Trophoblast cell (in vitro differentiated cells and primary cell): Measurements from ENCODE around the gene SAMD4B.

Experiments
- DNase-seq, 2 donors: peaks; one replicate each; pipeline ENCODE4 v3.0.0-alpha.2; 2016
- H2AFZ ChIP-seq: 2 replicates; pipeline ENCODE4 v1.6.1; 2013; ENCODE audit warnings: low read length, moderate library complexity, mild to moderate bottlenecking; ENCODE audit not compliant: insufficient read depth, poor library complexity
- H2AK5ac ChIP-seq: 2 replicates; pipeline ENCODE4 v1.6.1; 2013; ENCODE audit warnings: mild to moderate bottlenecking, low read length
- H2BK120ac ChIP-seq: 2 replicates; pipeline ENCODE4 v1.6.1; 2013; ENCODE audit warnings: low read length, mild to moderate bottlenecking, moderate library complexity; ENCODE audit not compliant: insufficient read depth, poor library complexity
- H2BK12ac ChIP-seq: 2 replicates; pipeline ENCODE4 v1.6.1; 2013; ENCODE audit warnings: mild to moderate bottlenecking, low read length, moderate library complexity
- H2BK5ac ChIP-seq: 2 replicates; pipeline ENCODE4 v1.6.1; 2013; ENCODE audit warnings: low read length, low read depth, moderate library complexity, mild to moderate bottlenecking; ENCODE audit not compliant: poor library complexity
- H3K14ac ChIP-seq: 2 replicates; pipeline ENCODE4 v1.6.1; 2013; ENCODE audit warnings: mild to moderate bottlenecking, low read length
- H3K18ac ChIP-seq: 2 replicates; pipeline ENCODE4 v1.6.1; 2013; ENCODE audit warnings: mild to moderate bottlenecking, low read length
- H3K23ac ChIP-seq: 2 replicates; pipeline ENCODE4 v1.6.1; 2013; ENCODE audit warnings: low read length
- H3K27ac ChIP-seq: 2 replicates; pipeline ENCODE4 v1.5.1; 2013; ENCODE audit warnings: low read depth, mild to moderate bottlenecking, inconsistent platforms, low read length, moderate library complexity
- H3K27me3 ChIP-seq: 2 replicates; pipeline ENCODE4 v1.6.1; 2013; ENCODE audit warnings: inconsistent platforms, mild to moderate bottlenecking, low read length, moderate library complexity; ENCODE audit not compliant: insufficient read depth
- H3K36me3 ChIP-seq, 2 experiments: 1 replicate in 1 of 2; 2 replicates in 1 of 2; pipeline ENCODE4 v1.6.1; 2013; ENCODE audit warnings: low read length in 2 of 2, mild to moderate bottlenecking in 2 of 2, moderate library complexity in 1 of 2; ENCODE audit not compliant: insufficient read depth in 2 of 2, control insufficient read depth in 1 of 2
- H3K4ac ChIP-seq: 2 replicates; pipeline ENCODE4 v1.6.1; 2013; ENCODE audit warnings: low read depth, mild to moderate bottlenecking, low read length, moderate library complexity
- H3K4me1 ChIP-seq, 2 experiments: 1 replicate in 1 of 2; 2 replicates in 1 of 2; pipeline ENCODE4 v1.6.1; 2013; ENCODE audit warnings: low read length in 2 of 2, mild to moderate bottlenecking in 2 of 2, moderate library complexity in 1 of 2; ENCODE audit not compliant: insufficient read depth in 2 of 2, control insufficient read depth in 1 of 2
- H3K4me2 ChIP-seq: 2 replicates; pipeline ENCODE4 v1.6.1; 2013; ENCODE audit warnings: inconsistent platforms, mild to moderate bottlenecking, low read length, moderate library complexity
- H3K4me3 ChIP-seq: 2 replicates; pipeline ENCODE4 v1.5.1; 2013; ENCODE audit warnings: mild to moderate bottlenecking, low read depth, low read length, inconsistent platforms
- H3K79me1 ChIP-seq: one replicate; pipeline ENCODE4 v1.6.1; 2013; ENCODE audit warnings: low read length
- H3K79me2 ChIP-seq: 2 replicates; pipeline ENCODE4 v1.6.1; 2013; ENCODE audit warnings: low read length, mild to moderate bottlenecking; ENCODE audit not compliant: control insufficient read depth, insufficient read depth, poor library complexity
- H3K9ac ChIP-seq: 2 replicates; pipeline ENCODE4 v1.6.1; 2013; ENCODE audit warnings: mild to moderate bottlenecking, low read length
- H3K9me3 ChIP-seq: 2 replicates; pipeline ENCODE4 v1.6.1; 2013; ENCODE audit warnings: low read depth, mild to moderate bottlenecking, control low read depth, inconsistent platforms, low read length; ENCODE audit not compliant: insufficient read depth
- H4K12ac ChIP-seq: 2 replicates; pipeline ENCODE4 v1.6.1; 2013; ENCODE audit warnings: low read depth, mild to moderate bottlenecking, low read length, moderate library complexity
- H4K8ac ChIP-seq: 2 replicates; pipeline ENCODE4 v1.6.1; 2013; ENCODE audit warnings: low read depth, mild to moderate bottlenecking, low read length, moderate library complexity
- H4K91ac ChIP-seq: one replicate; pipeline ENCODE4 v1.6.1; 2013; ENCODE audit warnings: low read depth, mild to moderate bottlenecking, low read length, moderate library complexity
- WGBS: extraction: QIAGEN DNeasy Blood & Tissue Kit; methylation state at CpG from one replicate; pipeline ENCODE4 v1.1.7; 2013; ENCODE audit warnings: missing lambda C conversion rate; ENCODE audit not compliant: insufficient read length, insufficient coverage; ENCODE audit errors: extremely low coverage; 5-methylcytosine and 5-hydroxymethylcytosine counted together

The SAMD4B gene

GRCh38 chr19:39352381-39353255 is 10.4 kb downstream of the SAMD4B start:
- H2BK5ac ChIP-seq = no peak overlapping the region
- no peak overlapping the region for H4K8ac ChIP-seq
- no peak overlapping the region for H3K4me3 ChIP-seq
- no peak overlapping the region for H3K4ac ChIP-seq
- H3K36me3 ChIP-seq = peaks cover 31 to 53% of the 10 kb centered on the region in 2 experiments
- no peaks in the 10 kb centered on the region for H3K27me3 ChIP-seq
- no peak overlapping the region for H2AK5ac ChIP-seq
- H2BK12ac ChIP-seq = no peak overlapping the region
- no peak overlapping the region for H3K4me2 ChIP-seq
- WGBS = no CpG with 5 or more reads among the region's 12 CpGs
- H3K4me1 ChIP-seq = no peaks in the 10 kb centered on the region
- no peaks in the 10 kb centered on the region for H3K79me1 ChIP-seq
- no peak overlapping the region for H2BK120ac ChIP-seq
- no peak overlapping the region for H3K9ac ChIP-seq
- DNase-seq = no peak
- no peak overlapping the region for H3K23ac ChIP-seq
- no peak overlapping the region for H3K27ac ChIP-seq
- H4K91ac ChIP-seq = no peak overlapping the region
- H2AFZ ChIP-seq = no peak overlapping the region
- H3K79me2 ChIP-seq = no peaks in the 10 kb centered on the region
- H3K14ac ChIP-seq = no peak overlapping the region
- H3K18ac ChIP-seq = no peak overlapping the region
- H4K12ac ChIP-seq = no peak overlapping the region
- H3K9me3 ChIP-seq = no peaks in the 10 kb centered on the region

GRCh38 chr19:39355253-39355652 is 13.0 kb downstream of the SAMD4B start:
- DNase-seq = no peak
- no peaks in the 10 kb centered on the region for H3K9me3 ChIP-seq
- no peak overlapping the region for H3K23ac ChIP-seq
- no peak overlapping the region for H3K4me2 ChIP-seq
- no CpG with 5 or more reads among the region's 5 CpGs for WGBS
- no peak overlapping the region for H4K91ac ChIP-seq
- H3K14ac ChIP-seq = no peak overlapping the region
- no peak overlapping the region for H3K18ac ChIP-seq
- H3K79me2 ChIP-seq = no peaks in the 10 kb centered on the region
- H4K8ac ChIP-seq = no peak overlapping the region
- peaks cover 42 to 64% of the 10 kb centered on the region in 2 experiments for H3K36me3 ChIP-seq
- H3K9ac ChIP-seq = no peak overlapping the region
- no peaks in the 10 kb centered on the region for H3K27me3 ChIP-seq
- no peak overlapping the region for H2AK5ac ChIP-seq
- H3K4me3 ChIP-seq = no peak overlapping the region
- H2BK120ac ChIP-seq = no peak overlapping the region
- H3K79me1 ChIP-seq = no peaks in the 10 kb centered on the region
- H4K12ac ChIP-seq = peak overlapping the region; percentile 48
- H2BK12ac ChIP-seq = no peak overlapping the region
- H3K4me1 ChIP-seq = no peaks in the 10 kb centered on the region
- no peak overlapping the region for H2AFZ ChIP-seq
- H3K27ac ChIP-seq = no peak overlapping the region
- H2BK5ac ChIP-seq = no peak overlapping the region
- no peak overlapping the region for H3K4ac ChIP-seq

DNA sequence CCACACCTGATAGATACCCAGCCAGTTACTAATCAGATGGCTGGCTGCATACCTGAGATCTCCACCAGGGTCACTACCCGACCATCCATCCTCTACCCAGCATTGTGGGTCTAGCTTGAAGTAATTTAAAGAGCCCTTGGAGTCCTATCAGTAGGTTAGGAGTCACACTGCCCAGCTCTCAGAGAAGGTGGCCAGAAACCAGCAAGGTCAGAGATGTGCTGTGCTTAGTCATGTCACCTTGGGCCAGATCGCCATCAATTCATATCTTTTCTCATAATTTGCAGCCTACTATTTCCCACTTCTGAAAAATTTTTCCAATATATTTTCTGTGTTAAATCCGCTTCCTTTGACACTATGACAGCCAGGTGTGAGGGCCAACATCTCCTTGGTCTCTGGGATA is 13.9 kb downstream of the SAMD4B start:
- Histone ChIP-seq H2BK5ac (no peak overlapping the region), H4K8ac (no peak overlapping the region), H2BK12ac (no peak overlapping the region), H2AFZ (no peak overlapping the region), H3K4ac (no peak overlapping the region), H3K23ac (no peak overlapping the region), H3K9me3 (no peaks in the 10 kb centered on the region), H3K14ac (no peak overlapping the region), H3K36me3 (peaks cover 45 to 69% of the 10 kb centered on the region in 2 experiments), H3K18ac (no peak overlapping the region), H3K27me3 (no peaks in the 10 kb centered on the region), H3K79me2 (no peaks in the 10 kb centered on the region), H3K79me1 (no peaks in the 10 kb centered on the region), H3K27ac (no peak overlapping the region), H3K4me2 (no peak overlapping the region), H4K91ac (no peak overlapping the region), H3K9ac (no peak overlapping the region), H3K4me1 (no peaks in the 10 kb centered on the region), H2BK120ac (no peak overlapping the region), H2AK5ac (no peak overlapping the region), H4K12ac (no peak overlapping the region), H3K4me3 (no peak overlapping the region)
- no CpG with 5 or more reads among the region's 3 CpGs for WGBS
- no peak for DNase-seq

DNA sequence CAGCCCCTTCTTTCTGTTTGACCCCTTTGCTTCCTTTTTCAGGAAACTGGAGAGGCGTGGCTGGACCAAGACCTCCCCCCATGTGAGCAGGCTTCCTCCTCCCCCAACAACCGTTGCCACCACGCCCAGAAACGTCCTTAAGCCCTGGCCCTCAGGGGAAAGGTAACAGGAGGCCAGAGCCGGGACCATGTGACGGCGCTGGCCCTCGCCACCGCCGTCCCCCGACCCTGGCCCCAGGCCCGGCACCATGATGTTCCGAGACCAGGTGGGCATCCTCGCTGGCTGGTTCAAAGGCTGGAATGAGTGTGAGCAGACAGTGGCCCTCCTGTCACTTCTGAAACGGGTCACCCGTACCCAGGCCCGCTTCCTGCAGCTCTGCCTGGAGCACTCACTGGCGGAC is 14.4 kb downstream of the SAMD4B start:
- Histone ChIP-seq H3K27ac (no peak overlapping the region), H4K91ac (no peak overlapping the region), H3K14ac (no peak overlapping the region), H3K4me2 (no peak overlapping the region), H3K4me1 (no peaks in the 10 kb centered on the region), H3K18ac (no peak overlapping the region), H2BK12ac (no peak overlapping the region), H3K4me3 (no peak overlapping the region), H4K12ac (no peak overlapping the region), H3K4ac (no peak overlapping the region), H2BK5ac (no peak overlapping the region), H3K36me3 (peaks cover 45 to 66% of the 10 kb centered on the region in 2 experiments), H3K9ac (no peak overlapping the region), H3K23ac (no peak overlapping the region), H2AFZ (no peak overlapping the region), H3K27me3 (no peaks in the 10 kb centered on the region), H4K8ac (no peak overlapping the region), H2BK120ac (no peak overlapping the region), H2AK5ac (no peak overlapping the region), H3K79me1 (no peaks in the 10 kb centered on the region), H3K9me3 (no peaks in the 10 kb centered on the region), H3K79me2 (no peaks in the 10 kb centered on the region)
- DNase-seq = no peak
- no CpG with 5 or more reads among the region's 18 CpGs for WGBS
